C1 segment of cervical spinal cord (tissue), 14 donors: Measurements from ENCODE around the gene ALG2.

Source experiments
- DNase-seq, 14 donors: peaks; one replicate each; lab custom pipeline; 2025; lab: John Stamatoyannopoulos, UW

The ALG2 gene, protein sequence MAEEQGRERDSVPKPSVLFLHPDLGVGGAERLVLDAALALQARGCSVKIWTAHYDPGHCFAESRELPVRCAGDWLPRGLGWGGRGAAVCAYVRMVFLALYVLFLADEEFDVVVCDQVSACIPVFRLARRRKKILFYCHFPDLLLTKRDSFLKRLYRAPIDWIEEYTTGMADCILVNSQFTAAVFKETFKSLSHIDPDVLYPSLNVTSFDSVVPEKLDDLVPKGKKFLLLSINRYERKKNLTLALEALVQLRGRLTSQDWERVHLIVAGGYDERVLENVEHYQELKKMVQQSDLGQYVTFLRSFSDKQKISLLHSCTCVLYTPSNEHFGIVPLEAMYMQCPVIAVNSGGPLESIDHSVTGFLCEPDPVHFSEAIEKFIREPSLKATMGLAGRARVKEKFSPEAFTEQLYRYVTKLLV

DNA sequence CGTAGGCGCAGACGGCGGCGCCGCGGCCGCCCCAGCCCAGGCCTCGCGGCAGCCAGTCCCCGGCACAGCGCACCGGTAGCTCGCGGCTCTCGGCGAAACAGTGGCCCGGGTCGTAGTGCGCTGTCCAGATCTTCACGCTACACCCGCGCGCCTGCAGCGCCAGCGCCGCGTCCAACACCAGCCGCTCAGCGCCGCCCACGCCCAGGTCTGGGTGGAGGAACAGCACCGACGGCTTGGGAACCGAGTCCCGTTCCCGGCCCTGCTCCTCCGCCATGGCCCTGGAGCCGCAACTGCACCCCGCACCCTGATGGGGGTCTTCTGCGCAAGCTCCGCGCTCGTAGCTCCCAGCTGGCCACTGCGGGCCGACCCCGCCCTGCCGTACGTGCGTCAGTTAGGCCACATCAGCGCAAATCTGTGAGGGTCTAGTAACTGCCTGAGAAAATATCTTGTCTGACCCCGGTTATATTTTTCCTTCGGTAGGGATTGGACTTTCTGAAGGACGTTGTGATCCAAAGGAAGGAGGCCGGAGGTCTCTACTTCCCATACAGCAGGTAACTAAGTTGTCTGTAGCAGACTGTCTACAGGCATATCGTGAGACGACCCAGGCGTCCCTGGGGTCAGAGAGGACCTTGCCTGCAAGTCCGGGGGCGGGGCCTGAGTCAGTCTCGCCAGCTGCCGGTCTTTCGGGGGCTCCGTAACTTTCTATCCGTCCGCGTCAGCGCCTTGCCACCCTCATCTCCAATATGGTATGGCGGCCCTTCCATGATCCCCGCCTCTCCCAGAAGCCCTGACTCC is at the start of gene ALG2, which contains the start of gene SEC61B:
Gene ALG2 (minus strand): TSS at position 322 of the 795 bp plus-strand sequence. CDS start 48 bp downstream, at position 274.
Gene SEC61B (plus strand): TSS at position 662 of the 795 bp plus-strand sequence. CDS start 82 bp downstream, at position 744.
- peak; percentile 69 to 99 (median 94) for DNase-seq

DNA sequence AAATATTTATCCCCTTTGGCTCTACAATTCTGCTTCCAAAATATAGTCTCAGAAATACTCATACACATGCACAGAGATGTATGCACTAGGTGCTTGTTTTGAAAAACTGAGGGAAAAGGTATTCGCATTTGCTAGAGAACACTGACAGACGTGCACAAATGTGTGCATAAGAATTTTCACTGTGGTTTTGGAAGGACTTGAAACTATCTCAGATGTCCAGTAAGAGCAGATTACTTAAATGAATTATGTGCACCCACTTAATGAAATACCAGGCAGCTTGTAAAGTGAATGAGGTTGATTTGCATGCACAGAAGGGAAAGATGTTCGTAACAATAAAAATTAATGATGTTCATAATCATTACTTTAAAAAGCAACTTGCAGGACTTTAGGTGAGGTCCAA is 48.7 kb upstream of the ALG2 start:
- no peak for DNase-seq

DNA sequence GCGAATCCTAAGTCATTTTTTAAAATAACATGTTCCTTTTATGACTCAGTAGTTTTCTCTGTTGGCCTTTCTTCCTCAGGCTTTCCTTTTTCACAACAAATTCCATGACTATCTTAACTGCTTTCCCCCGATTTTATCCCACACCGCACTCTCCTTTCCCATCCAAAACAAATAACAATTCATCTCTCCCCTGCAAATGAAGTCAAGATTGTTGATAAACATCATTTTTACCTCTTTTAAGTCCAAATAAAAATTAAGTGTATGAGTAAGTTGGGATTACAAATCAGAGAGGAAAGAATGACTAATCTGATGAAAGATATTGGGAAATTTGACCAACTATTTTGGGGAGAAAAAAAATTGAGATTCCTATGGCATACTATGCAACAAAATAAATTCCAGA is 47.7 kb upstream of the ALG2 start:
- no peak for DNase-seq

DNA sequence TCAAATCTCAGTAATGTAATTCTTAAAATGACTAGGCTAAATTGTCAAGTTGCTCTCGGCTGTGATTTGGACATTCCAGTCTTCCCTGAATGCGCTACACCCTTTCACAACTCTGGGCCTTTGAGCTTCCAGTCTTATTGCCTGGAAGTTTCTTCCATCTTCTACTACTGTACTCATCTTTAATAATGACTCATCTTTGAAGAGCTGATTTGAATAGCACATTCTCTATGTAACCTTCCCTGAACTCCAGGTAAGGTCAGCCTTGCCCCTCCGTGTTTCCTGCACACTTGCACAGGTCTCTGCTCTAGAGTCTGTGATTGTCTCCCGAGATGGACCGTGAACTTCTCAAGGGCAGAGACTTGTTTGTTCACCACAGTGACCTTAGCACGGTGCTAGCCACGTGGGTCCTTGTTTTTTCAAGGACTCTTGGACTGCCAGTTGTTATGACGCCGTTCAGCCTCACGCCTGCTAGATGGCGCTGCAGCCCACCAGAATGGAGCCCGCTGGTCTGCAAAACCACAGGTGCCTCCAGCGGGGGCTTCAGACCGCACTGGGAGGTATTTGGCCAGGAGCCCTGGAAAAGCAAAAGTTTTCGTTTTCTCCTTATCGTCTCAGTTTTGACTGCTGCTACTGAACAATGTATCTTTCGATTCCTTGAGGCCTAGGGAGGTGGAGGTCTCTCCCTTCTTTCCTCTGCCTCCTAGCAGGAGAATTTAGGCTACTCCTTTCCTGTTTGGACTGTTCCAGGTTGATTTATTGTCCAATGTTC is 44.7 kb upstream of the ALG2 start:
- DNase-seq = peak in 11 of 14 donors; percentile 21 to 68 (median 49)

DNA sequence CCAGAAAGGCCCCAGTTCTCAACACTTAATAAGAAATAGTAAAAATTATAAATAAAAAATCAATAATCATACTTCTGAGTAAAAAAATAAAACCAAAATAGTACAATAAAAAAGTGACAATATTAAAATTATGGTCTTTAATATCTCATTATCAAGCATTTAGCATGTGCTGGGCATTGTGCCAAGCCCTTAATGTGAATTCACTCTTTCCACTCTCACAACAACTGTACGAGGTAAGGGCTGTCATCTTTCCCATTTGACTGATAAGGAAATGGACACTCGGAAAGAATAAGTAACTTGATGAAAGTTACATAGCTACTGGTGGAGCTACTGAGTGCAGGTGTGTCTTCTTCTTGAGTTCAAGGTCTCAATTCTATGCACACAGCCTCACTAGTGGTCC is 43.9 kb upstream of the ALG2 start:
- no peak for DNase-seq

DNA sequence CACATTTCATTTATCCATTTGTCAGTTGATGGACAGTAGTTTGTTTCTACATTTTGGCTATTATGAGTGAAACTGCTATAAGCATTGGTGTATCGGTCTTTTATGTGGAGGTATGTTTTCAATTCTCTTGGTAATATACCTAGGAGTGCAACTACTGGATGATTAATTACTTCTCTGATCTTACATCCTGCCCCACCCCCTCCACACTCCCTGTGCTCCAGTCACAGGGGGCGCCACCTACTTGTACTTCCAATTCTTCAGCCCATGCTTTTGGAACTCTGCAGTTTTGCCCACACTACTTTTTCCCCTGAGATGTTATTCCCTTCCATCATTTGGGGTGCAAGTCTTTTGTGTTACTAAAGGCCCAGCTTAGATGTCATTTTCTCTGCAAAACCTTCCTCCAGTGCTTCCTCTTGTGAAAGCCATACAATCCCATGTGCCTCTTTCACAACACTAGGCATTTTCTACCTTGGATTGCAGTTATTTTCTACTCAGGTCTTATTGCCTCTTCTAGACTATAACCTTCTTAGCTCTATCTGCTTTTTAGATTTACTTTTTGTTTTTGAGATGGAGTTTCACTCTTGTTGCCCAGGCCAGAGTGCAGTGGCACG is 42.4 kb upstream of the ALG2 start:
- no peak for DNase-seq

DNA sequence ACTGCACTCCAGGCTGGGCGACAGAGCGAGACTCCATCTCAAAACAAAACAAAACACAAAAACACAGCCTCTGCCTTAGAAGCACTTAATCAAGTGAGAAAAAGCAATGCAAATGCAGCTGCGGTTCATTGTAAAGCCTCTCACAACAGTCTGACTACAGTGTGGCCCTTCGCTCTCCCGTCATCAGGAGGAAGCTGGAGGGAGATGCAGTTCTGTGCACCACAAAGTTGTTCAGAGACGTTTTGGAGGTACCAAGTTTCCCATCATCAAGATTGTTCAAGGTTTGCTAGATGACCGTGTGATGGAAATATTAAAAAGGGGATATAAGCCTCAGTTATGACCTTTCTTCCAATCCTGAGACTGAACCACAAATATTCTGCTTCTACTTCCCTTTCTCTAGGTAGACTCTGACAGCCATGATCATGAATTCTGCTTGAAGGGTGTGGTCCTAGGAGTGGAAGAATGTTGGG is 41.2 kb upstream of the ALG2 start:
- DNase-seq = no peak

DNA sequence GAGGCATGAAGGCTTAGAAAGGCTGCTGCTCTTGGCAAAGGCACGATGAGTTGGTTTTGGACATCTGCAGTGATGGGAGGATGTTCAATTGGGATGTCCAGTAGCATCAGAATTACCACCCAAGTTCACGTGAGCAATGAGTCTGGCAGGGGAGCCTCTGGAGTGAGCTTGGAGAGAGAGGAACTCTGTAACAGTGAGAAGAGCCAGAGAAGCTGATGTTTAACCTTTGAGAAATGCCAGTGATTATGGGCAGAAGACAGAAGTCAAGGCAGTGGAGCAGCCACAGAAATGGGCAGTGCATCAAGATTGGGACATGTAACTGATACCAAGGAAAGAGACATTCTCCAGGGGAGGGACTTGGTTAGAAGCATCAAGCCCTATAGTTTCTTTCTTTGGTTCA is 40.2 kb upstream of the ALG2 start:
- no peak for DNase-seq

DNA sequence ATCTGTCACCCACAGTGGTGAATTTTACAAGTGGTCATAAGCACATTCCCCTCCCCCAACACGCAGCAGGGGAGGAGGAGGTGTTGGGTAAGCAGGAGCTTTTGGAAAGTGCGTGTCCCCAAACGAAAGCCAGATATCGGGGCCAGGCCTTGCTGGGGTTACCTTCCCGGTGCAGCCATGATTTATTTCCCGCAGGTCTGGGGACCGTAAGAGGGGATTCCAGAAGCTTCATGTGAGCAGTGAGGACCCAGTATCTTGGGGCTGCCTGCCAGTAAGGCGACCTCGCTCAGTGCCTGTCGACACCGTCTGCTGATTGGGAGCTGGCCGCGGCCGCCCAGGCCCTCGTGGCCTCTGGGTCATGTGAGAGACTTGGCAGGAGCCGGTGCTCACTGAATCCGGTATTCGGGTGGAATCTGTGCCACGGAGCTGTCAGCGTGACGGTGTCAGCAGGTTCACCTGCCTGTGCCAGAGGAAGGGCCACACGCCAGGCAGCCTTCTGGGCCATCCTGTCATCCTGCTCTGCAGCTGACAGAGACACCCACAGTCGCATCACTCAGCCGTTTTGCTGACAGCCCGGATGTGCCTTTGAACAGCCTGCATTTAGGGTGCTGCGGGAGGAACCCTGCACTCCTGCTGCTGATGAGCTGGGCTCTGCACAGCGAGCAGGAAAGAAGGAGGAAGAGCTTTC is 37.6 kb upstream of the ALG2 start:
- peak; percentile 33 to 98 (median 86) for DNase-seq

DNA sequence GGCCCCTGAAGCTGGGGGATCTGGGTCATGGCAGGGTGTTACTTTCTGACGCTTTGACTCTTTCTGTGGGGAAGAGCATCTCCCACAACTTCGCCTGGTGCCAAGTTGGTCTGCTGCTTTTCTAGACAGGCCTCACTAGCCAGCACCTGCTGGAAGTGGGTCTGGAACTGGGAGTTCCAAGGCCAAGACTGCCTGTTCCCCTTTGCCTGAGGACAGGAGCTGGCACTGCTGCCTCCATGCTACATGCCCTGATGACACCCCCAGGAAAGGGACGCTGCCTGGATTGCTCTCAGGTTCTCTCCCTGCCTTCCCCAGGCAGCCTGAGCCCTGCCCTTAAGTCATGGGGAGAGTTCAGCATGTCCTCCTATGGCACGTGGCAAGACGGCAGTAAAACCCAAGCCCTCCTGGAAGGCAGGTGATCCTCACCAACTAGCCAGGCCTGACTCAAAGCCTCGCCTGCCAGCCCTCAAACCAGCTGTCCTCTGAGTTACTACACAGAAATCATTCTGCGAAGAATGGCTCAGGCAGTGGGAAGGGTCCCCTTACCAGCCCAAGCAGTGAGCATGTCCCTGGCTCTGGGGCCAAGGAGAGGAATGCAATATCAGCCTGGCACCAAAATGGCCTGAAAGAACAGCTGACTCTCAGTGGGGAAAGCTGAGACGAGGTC is 36.1 kb upstream of the ALG2 start:
- peak in 1 of 14 donors; percentile 40 for DNase-seq

DNA sequence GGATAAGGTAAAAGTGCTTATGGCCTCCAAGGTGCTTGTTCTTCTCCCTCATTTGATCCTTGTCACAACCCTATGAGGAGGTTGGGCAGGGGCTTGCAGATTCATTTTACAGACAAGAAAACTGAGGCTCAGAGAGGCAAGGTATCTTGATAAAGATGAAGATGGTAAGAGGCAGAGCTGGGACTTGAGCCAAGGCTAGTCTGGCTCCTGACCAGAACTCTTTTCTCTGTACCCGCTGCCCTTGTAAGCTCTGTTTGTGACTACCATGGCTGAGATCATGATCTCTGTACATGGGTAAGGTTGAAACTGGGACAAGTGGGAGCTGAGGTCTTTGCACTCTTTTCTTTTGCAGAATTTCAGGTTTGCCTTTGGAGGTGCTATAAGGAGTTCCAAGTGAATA is 33.9 kb upstream of the ALG2 start:
- DNase-seq = peak in 1 of 14 donors; percentile 57

DNA sequence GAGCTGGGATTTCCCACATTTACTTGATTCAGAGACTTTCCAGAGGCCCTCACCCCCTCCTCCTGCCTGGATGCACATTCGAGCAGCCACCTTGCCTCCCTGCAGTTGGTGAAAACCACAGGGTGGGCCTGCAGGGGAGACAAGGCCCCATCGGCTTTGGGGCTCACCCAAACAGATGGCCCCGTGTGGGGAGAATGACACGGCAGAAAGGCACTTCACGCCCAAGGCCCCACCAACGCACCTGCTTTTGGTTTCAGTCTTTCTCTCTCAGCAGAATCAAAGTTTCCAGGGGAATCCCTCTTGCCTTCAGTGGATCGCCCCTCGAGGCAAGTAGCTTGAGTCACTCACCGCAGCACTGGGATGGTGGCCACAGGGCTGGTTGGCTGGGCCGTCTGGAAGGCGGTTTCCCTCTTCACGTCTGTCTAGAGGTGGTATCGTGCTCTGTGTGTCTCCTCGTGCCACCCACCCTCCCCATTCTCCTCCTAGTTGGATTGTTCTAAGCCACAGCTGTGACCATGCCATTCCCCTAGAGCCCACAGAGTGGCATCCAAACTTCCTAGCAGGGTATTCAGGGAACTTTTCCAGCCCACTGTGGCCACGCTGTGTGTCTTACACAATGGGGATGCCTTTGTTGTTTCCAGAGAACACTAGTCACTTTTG is 32.2 kb upstream of the ALG2 start:
- peak in 6 of 14 donors; percentile 9 to 32 (median 12) for DNase-seq

DNA sequence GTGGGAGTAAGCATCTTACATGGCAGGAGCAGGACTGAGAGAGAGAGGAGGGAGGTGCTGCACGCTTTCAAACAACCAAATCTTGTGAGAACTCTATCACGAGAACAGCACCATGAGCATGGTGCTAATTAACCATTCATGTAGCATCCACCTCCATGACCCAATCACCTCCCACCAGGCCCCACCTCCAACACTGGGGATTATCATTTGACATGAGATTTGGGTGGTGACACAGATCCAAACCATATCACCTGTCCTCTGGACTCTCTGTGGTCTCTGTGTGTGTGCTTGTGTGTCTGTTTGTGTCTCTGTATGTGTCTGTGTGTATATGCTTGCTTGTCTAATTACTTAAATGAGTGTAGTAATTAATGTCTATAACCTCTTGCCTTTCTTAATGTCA is 31.4 kb upstream of the ALG2 start:
- no peak for DNase-seq

DNA sequence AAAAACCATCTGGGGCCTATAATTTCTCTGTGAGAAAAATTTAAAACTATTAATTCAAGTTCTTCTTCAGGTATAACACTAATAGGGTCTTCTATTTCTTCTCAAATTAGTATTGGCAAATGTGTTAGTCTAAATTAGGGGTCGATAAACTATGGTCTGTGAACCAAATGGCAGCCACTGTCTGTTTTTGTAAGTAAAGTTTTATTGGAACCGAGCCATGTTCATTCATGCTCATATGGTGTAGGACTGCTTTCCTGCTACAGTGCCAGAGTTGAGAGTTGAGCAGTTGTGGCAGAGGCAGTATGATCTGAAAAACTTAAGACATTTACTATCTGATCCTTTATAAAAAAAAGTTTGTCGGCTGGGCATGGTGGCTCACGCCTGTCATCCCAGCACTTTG is 29.4 kb upstream of the ALG2 start:
- no peak for DNase-seq

DNA sequence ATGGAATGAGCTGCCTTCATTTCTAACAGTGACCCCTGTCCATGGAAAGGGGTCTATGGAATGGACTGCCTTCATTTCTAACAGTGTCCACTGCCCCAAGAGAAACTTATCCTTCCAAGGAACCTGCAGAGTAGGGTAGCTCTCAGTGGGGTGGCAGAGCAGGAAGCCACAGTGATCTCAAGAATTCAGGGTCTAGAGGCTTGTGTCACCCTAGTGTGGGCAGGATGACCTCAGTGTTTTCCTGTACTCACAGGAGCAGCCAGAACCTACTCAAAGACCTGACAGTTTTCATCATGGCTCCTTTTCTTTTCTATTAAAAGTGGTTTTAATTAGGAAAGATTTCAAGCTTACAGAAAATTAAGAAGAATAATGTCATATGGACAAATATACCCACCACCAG is 27.9 kb upstream of the ALG2 start:
- no peak for DNase-seq

DNA sequence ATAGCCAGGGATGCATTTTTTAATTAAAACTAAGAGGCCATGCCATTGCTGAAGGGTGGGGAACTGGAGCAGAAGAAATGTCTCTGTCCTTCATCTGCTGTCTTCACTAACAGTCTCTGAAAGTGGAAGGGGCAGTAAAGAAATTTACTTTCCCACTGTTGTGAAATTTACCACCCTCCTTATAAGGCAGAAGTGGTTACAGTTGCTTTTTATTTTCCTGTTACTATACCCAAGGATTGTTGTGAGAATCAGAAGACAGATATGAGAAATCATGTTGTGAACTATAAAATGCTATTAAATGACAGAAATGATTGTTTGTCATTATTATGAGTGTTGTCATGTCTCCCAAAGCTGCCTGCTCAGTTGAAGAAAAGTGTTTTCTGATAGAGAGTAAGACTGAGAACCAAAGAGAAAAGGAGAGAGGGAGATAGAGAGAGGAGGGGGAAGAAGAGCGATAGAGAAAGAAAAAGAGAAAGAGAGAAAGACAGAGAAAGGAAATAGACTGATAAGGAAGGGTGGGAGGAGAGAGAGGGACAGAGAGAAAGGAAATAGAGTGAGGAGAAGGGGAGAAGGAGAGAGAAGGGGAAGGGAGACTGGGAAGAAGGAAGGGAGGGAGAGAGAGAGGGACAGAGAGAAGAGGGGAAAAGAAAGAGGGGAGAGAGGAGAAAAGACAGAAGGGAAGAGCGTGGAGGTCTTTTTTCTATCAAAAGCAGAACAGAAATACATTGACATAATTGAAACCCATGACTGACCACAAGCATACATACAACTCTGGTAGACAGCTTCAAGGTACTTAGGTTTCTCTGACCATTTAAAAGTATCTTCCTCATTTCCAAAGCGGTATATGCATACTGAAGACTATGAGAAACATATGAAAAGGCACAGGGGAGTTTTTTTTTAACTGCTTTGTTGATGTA is 22.9 kb upstream of the ALG2 start:
- no peak for DNase-seq

DNA sequence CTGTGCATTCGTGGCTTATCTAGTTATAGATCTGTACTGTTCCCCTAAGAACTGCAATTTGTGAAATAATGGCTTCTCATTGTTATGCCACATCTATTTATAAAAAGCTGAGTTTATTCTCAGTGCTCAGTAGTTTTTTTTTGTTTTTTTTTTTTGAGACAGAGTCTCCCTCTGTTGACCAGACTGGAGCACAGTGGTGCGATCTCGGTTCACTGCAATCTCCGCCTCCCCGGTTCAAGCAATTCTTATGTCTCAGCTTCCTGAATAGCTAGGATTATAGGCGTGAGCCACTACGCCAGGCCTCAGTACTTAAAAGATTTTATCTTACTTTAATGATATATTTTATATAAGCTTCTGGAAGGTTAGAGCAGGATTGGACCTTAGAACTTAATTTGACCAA is 19.4 kb upstream of the ALG2 start:
- DNase-seq = no peak

DNA sequence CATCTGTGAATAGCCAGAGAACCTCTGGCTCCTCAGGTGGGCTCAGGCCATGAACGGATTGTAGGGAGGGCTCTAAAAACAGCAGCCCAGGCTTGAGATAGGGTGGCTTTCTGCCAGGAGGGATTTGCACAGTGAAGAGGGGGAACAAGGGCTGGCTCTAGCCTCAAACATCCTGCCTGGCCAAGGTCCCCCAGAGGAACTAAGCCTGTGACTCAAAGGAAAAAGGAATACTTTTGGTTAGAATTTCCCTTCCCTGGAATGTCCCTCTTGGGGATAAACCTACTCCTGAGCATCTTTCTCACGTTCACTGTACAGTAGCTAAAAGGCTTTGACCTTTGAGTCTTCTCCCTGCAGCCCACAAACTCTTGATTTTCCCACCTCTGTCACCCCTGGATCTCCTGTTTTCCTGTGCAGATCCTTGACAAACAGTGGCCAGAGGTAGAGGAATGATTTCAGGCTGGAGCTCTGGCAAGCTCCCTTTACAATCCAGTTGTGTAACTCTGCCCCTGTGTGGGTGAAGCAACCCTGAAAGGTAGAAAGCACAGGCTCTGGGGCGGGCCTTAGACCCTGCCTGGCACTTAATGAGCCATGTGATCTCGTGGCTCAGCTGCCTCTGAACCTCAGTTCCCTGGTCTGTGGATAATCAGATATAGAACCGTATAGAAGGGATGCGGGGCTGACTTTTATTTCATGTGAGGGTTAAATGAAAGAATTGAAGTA is 17.8 kb upstream of the ALG2 start:
- no peak for DNase-seq
